ENCODE results near the gene ATG4B. TPM values are rescaled to one million over a fixed set of nuclear protein-coding genes. Genes with fewer than 3 reads are reported as not detected.

Gene ATG4B
- total RNA-seq, 1 donor from 2014 or later, result 45.7 TPM

DNA sequence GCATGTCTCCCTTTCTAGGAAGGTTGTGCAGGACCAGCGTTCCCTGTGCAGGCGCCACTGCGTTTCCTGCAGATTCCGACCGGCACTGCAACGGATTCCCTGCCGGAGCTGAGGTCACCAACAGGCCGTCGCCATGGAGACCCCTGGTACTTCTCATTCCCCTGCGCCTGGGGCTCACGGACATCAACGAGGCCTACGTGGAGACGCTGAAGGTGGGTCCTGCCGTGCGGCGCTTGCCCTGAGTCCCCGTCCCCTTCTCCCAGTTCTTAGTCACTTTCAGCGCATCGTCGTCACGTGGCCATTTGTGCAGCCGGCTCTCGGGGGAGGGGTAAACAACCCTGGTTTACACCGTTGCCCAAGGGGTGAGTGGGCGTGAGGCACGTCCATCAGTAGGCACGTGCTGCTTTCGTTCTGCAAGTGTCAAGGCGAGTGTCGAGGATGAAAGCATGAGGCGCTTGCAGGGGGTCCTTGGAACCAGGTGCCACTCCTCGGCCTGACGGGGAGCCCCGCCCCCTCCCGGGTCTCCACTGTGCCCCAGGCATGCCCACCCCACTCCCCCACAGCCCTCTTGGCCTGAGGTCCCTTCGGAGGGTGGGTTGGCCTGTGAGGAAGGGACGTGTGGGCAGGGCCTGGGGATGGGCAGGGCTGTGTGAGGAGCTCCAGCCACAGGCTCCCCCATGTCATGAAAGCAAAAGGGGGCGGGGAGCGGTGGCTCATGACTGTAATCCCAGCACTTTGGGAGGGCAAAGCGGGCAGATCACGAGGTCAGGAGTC lies 29.3 kb downstream of the ATG4B start:
- no peak for DNase-seq

DNA sequence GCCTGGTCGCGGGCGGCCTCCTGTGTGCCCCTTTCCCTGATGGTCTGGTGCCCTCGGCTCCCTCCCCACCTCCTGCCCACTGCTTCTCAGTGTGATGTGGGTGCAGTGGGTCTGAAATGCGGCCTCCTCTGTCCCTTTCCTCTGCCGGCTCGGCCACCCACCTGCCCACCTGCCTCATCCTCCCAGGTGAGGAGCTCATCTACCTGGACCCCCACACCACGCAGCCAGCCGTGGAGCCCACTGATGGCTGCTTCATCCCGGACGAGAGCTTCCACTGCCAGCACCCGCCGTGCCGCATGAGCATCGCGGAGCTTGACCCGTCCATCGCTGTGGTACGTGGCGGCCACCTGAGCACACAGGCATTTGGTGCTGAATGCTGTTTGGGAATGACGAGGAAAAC lies 30.9 kb downstream of the ATG4B start:
- no peak for DNase-seq

DNA sequence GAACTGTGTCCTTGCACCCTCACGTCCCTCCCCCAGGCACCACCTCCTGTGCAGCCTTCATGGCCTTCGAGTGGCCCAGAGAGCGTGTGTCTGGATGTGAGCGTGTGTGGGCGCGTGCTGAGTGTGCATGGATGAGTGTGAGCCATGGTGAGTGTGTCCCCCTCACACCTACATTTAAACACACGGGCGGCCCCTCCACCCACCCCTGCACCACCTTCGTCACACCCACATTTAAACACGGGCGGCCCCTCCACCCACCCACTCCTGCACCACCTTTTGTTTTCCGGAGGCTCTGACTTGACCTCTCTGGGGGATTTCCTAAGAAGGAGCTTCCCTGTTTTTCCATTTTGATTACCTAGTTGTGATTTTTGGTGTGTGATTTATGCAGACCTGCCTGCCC lies 31.3 kb downstream of the ATG4B start:
- no peak for DNase-seq

DNA sequence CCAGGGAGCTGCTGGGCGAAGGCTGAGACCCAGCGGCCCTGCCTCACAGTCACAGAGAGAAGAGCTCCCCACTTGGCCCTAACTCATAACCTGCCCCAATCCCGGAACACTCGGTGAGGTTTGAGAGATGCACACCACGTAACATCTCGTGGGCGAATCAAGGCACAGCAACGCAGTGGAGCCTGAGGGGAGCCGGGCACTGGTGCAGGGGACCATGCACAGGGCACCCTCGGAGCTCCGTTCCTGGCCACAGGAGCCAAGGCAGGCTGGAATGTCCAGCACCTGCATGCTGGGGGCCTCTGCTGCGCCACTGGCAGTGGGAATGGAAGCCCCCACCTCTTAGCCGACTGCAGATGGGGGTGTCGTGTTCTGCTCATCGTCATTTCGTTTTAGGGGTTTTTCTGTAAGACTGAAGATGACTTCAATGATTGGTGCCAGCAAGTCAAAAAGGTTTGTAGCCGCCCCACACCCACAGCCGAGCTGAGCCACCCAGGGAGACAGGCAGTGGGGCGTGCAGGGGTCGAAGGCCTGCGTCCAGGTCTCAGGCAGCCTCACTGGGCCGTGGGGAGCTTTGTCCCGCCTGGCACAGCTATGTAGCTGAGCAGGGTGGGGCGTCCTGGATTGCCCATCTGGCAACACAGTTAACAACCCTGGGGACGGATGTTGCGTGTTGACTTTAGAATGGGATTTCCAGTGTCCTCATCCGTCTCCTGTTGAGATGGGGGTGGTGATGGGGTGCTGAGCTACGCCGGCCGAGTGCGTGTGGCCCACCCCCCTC lies 33.0 kb downstream of the ATG4B start:
- no peak for DNase-seq

DNA sequence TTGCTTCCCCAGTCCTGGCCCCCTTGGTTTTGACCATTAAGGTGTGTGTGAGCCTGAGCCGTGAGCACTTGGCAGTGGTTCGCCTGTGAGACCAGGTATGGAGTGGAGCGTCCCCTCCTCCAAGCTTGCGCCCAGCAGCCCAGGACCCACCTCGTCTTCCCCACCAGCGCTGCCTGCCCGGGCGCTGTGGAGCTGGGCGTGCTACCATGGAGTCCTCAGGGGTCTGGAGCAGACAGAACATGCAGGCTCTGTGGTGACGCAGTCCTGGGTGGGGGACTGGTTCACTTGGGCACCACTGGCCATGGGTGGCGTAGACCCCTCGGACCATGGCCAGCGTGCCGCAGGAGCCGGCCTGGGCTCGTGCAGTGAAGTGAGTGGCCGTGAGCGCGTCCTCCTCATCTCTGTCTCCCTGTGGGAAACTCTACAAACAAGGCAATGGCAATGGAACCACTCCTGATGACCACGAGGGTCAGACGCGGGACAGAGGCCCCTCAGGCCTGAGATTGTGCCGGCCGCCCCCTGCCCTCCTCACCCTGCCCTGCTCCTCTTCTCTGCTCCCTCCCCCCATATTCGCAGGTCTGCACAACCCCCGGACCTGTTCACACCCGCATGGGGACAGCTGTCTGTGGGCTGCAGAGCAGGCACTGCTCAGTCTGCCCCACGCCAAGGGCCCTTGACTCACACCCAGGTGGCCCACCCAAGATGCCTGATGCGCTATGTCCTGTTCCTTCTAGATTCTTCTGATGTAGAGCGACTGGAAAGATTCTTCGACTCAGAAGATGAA lies 34.2 kb downstream of the ATG4B start:
- no peak for DNase-seq

DNA sequence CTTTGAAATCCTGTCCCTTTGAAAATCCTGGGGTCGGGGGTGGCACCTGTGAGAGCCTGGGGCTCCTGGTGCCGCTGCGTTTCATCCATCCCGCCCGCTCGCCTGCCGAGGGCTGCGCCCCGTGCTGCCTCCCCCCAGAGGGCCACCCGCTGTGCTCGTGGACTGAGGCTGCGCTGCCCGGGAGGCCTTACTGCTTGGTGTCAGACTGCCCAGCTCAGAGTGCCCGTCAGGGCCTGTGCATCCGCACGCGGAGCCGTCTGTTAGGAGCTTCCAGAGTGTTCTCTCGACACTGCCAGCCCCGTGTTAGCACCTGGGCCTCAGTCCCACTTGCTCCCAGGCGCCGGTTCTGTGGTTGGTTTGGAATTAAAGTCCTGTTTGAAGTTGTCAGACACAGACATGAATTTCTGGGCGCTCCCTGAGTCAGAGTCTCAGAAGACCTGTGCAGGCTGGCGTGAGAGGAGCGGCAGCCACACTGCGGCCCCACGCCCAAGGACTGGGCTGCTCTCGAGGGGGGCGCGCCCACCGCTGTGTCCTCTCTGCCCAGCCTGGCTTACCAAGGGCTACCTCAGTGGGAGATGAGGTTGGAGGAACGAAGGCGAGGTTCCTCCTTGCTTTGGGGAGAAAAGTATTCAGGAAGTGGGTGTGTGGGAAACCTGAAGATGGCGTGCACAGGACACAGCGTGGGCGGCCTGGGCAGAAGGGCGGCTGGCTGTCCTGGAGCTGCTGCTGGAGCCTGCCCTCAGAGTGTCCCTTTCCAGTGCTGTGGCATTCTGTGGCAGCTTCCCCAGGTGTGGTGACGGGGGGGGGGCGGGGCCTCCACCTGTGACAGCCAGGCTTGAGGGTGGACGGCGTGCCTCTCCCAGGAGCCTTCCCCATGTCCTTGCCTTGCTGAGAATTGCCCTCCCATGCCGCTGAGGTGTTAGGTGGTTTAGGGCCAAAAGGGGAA lies 35.0 kb downstream of the ATG4B start:
- no peak for DNase-seq

DNA sequence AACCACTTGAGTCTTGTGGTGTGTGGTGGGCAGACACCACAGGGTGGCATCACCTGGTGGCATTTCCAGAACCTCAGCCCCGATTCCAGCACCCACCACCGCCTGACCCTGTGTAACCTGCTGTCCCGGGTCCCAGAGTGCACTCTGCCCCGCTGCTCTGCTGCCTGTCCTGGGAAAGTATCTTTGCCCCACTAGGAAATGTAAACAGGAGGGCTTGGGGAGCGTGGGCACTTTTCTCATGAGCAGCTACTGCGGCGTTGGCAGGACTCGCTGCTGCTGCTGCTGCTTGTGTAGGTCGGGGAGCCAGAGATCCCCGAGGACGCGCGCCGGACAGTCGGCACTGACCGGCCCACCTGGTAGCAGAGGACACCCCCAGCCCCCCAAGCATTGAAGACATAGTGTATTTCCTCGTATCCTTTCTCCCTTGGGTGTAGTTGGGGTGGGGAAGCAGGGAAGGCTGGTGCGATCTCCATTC lies 35.7 kb downstream of the ATG4B start:
- no peak for DNase-seq

DNA sequence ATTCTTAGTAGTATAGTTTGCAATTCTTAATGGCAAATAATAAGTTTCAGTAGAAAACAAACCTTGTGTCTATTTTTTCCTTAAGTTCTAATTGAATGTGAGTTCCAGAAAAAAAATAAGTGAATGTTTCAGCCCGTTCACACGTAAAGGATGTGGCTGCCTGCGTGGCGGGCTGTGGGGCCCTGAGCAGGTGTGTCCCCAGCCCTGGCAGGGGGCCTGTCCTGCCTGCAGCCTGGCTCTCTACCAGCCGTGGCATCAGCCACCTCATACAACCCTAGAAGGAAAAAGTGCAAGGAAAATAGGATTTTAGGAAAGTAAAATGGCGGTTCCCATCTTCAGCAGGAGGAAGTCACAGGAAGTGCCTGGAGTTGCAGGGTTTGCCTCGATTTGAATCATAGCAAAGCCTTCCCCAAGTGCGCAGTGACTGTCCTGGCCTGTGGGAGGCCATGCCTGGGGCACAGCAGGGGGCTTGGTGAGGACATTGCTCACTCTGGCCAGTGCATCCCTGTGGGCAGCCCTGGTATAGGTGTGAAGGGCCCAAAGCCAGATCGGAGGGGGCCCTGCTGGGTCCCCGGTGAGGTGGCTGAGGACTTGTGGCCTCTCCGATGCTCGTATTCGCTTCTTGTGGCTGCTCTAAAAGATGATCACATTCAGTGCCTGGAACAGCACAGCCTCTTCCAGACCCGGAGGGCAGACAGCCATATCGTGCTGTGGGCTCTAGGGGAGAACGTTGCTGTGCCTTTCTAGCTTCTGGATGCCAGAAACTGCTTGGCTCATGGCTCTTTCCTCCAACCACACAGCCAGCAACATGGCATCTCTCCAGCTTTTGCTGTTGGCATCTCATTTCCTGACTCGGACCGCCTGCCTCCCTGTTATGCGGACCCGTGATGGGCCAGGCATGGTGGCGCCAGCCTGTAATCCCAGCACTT lies 36.6 kb downstream of the ATG4B start:
- no peak for DNase-seq

DNA sequence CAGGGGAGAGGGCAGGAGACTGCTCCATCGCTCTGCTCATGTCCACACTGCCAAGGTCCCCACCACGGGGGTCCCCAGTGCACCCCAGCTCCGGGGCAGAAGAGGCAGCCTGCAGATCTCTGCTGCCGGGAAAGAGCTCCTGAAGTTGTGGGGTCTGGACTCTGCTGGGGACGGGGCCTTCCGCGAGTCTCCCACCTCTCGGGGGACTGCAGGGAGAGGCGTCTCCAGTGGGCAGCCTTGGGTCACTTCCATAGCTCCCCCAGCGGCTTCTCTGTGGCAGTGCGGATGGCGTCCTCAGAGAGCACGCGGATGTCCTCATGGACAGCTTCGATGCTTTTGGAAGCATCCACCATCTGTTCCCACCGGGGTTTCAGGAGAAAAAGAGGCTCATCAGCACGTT lies 38.4 kb downstream of the ATG4B start:
- no peak for DNase-seq

DNA sequence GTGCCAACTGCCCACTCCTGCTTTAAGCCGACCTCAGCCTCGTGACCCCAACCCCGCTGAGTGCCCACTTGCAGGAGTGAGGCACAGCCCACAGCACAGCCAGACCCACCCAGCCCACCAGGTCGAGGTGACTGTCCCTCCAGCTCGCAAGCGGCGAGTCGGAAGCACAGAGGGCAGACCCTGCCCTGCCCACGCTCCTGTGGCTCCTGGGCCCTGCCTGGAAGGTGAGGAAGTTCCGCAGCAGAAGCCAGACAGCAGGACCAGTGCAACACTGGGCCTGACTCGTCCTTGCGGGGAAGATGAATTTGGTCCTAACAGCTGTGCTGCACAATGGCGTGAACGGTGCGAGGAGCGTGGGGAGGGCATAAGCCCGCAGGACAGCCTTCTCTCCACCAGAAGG lies 39.2 kb downstream of the ATG4B start:
- no peak for DNase-seq

DNA sequence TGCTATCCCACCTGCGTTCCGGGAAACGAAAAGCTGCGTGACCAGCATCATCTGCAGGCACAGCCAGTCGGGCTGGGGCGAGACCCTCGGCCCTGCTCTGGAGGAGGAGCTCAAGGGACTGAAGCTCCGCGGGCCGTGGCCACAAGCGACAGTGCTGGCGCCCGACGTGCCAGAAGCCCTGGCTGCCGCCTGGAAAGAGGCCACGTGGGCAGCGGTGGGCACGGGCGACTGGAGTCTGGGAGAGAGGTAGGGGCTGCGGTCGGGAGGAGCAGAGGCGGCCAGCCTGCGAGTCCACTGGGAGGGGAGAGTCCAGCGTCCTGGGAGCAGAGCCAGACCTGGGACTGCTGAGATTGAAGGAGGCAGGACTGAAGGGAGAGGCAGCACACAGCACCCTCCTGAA lies 39.9 kb downstream of the ATG4B start:
- no peak for DNase-seq

DNA sequence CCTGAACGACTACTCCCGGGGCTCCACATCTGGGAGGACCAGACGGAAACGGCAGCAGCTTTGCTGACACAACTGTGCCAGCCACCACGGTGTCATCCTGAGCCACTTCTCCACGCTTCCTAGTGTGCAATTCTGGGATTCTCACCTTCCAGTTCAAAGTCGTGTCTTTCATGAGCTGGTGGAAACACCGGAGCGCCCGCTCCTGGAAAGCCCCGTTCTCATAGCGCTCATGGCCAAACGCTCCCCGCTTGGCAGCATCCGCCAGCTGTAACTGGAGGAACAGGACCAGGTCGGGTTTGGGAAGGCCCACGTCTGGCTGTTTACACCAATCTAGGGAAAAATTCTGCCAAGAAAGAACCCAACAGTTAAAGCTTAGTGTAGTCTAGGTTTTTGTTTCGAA lies 40.8 kb downstream of the ATG4B start:
- no peak for DNase-seq

DNA sequence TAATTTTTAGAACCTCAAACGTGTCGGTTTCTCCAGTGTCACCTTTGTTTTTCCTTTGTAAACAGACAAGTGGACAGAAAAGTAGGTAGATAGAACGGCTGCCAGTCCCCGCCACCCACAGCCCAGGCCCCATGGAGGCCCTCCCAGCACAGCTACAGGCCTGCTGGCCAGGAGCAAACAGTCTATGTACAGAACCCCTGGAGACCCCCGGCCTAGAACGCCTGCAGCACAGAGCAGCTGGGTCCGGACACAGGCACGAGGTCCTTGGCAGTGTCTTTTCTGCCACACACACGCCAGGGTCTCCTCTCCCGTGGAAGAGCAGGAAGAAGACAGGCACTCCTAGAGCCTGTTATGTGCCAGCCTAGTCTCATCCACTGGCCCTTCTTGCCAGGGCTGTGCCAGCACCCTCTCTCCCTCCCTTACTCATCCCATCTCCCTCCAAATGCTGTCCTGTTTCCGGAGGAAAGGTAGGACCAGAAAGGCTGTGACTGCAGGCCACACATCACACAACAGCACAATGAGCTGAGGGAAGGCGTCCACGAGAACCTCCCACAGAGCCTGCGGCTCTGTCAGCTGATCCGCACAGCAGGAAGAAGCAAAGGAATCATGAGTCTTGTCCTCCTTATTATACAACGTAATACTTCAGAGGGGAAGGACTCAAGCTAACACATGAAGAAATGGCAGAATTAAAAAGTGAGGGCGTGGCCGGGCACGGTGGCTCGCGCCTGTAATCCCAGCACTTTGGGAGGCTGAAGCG lies 41.5 kb downstream of the ATG4B start:
- no peak for DNase-seq

DNA sequence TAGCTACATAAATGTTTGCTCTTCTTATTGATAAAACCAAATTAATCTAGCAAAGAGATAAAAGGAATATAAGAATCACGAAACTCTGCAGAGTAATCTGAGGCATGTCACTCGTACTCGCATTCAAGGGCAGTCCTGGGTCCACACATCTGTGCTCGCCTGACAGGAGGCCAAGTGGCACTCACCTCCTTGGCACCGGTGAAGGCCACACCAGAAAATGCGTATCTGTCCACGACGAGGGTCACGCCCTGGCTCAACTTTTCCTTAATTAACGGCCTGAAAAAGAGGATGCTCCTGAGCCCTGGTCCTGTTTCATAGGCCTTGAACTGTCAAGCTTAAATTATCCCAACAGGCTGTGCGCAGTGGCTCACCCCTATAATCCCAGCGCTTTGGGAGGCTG lies 42.6 kb downstream of the ATG4B start:
- DNase-seq, result no peak

DNA sequence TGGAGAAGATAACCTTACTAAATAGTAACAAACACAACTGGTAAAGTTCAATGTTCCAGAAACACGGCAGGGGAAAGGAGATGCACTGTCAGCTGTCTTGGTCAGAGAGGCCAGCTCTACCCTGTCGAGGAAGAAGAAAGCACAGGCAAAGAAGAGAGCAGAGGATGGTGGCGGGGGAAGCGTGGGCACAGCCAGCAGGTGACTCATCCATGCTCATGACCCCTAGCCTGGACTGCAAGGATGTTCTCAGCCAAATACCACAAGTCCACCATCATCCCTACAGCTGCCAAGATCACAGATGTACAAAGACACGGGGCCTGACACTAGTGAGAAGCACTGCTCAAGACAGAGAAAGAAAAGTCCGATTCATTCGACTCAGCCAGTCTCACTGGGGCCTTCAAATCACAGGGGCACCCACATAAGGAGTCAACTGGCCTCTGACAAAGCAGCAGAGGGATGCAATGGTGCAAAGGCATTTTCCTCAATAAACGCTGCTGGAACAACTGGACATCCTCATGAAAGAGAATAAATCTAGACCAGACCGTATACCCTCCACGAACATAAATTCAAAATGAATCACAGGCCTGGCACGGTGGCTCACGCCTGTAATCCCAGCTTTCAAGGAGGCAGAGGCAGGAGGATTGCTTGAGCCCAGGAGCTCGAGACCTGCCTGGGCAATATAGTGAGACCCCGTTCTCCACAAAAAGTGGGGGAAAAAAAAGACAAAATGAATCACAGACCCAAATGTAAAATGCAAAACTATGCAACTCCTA lies 43.5 kb downstream of the ATG4B start:
- DNase-seq, result no peak

DNA sequence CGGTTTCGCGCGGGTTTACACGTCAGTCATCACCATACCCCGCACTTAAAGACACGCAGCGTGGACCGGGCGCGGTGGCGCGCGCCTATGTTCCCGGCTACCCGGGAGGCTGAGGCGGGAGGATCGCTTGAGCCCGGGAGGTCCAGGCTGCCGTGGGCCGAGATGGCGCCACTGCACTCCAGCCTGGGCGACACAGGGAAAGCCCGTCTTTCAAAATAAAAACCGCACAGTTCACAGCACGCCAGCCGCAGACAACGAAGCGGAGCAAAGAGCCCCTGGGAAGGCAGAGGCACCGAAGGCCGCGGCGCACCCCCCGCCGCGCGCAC lies 48.8 kb downstream of the ATG4B start:
- no peak for DNase-seq

DNA sequence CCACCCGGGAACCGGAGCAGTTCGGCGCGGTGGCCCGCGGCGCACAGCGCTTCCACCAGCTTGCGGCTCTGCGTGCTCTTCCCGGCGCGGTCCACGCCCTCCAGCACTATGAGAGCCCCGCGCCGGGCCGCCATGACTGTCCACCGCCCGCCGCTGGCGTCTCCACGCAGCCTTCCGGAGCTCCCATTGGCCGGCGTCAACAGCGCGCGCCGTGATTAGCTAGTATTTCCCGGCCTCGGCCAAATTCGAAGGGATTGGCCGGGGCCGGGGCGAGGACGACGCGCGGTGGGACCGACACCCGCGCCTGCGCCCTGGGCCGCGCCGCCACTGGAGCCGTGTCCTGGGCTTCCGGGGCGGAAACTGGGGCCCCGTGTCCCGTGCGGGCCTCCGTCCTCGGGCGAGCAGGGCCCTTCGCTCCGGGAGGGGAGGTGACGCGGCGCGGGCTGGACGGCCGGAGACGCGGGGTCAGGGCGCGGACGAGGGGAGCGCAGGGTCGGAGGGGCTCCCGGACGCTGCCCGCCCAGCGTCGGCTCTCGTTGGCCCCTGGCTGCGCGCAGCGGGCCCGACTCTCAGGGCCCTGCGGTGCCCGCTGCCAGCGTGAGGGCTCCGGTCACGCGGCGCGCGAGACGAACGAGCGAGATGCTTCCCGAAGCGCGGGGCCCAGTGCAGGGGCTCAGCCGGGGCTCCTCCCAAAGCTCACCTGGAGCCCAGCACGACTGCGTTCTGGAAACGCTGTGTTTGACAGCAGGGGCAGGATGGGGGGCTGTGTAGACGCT lies 49.3 kb downstream of the ATG4B start, which contains the start of gene DTYMK:
Gene DTYMK (minus strand): TSS at position 166 of the 776 bp plus-strand sequence. CDS start 32 bp downstream, at position 134.
- DNase-seq, result peak; percentile 99

DNA sequence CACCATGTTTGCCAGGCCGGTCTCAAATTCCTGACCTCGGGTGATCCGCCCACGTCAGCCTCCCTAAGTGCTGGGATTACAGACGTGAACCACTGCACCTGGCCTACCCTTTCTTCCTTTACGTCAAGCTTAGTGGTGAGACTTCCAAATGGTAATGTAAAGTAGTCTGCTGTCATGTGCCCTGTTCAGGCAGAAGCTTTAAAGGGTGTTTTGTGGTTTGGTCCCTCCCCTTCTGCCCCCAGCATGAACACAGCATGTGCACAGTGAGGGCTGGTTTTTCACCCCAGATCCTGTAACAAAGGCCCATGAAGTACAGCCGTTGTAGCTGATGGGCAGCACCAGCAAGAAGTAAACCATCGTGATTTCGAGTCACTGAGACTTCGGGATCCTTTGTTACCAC lies 51.8 kb downstream of the ATG4B start:
- no peak for DNase-seq

Data from tongue (tissue), 2 donors.